Measurements from ENCODE around the gene SSB.
"Not testable (repeated sequence)": the region's sequence is repeated elsewhere in the genome, so short reads cannot be mapped to it uniquely, and the experiment has no call there.

The SSB gene

DNA sequence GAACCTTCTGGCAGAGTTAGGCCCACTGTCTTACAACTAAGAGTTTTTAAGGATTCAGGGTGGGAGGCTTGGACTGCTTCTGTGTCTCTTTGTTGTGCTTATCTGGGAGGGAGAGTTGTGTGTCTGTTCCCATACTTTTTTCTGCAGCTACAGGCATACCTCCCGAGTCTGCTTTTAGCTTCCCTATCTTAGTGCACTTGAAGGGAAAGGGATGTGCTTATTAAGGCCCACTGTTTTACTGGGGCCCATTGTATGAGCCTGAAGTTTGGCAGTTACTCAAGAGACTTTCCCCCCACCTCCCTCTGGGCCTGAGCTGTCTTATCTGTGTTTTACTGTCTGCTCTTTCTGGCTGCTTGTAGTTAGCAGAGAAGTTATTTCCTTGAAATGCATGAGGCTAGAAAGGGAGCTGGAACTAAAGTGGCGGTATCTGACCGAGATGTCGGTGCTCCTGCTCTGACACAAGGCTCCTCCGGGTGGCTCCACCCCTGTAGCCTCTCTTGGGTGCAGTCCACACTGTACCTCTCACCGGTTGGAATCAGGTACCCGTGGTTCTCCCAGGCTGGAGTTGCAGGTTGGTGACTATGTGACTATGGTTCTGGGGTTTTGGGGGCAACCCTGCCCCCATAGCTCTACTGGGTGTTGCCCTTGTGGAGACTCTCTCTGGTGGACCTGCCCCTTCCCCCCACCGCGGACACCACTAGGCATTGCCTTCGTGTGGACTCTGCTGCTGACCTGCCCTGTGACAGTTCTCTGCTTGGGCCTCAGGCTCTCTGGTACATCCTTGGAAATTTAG lies 41.5 kb downstream of the SSB start:
- WGBS (ENCODE audit: extremely low coverage, insufficient coverage, insufficient read length), result no CpG with 5 or more reads among the region's 10 CpGs
- H3K9ac ChIP-seq (ENCODE audit: low read length), result no peak overlapping the region
- H2BK5ac ChIP-seq (ENCODE audit: low read depth, low read length, poor library complexity), result no peak overlapping the region
- no peak overlapping the region for H2BK12ac ChIP-seq (ENCODE audit: low read length)
- H2BK120ac ChIP-seq (ENCODE audit: insufficient read depth, low read length, poor library complexity), result no peak overlapping the region
- no peaks in the 10 kb centered on the region for H3K9me3 ChIP-seq (ENCODE audit: insufficient read depth, low read depth, low read length)
- no peak overlapping the region for H4K91ac ChIP-seq (ENCODE audit: low read depth, low read length)
- H2AK5ac ChIP-seq (ENCODE audit: low read length), result no peak overlapping the region
- H3K79me1 ChIP-seq (ENCODE audit: low read length), result no peaks in the 10 kb centered on the region
- H3K4me3 ChIP-seq (ENCODE audit: low read depth, low read length), result no peak overlapping the region
- no peaks in the 10 kb centered on the region for H3K27me3 ChIP-seq (ENCODE audit: insufficient read depth, low read length)
- no peaks in the 10 kb centered on the region for H3K79me2 ChIP-seq (ENCODE audit: control insufficient read depth, insufficient read depth, low read length, poor library complexity)
- no peak overlapping the region for H3K14ac ChIP-seq (ENCODE audit: low read length)
- H4K8ac ChIP-seq (ENCODE audit: low read depth, low read length), result no peak overlapping the region
- no peak overlapping the region for H3K18ac ChIP-seq (ENCODE audit: low read length)
- H3K36me3 ChIP-seq (ENCODE audit: control insufficient read depth in 1 of 2, insufficient read depth in 2 of 2, low read length in 2 of 2), result peaks cover 0 to 2% of the 10 kb centered on the region in 2 experiments
- no peak overlapping the region for H3K27ac ChIP-seq (ENCODE audit: low read depth, low read length)
- peaks cover 0 to 2% of the 10 kb centered on the region in 2 experiments for H3K4me1 ChIP-seq (ENCODE audit: control insufficient read depth in 1 of 2, insufficient read depth in 2 of 2, low read length in 2 of 2)
- H3K4me2 ChIP-seq (ENCODE audit: low read length), result no peak overlapping the region
- no peak overlapping the region for H2AFZ ChIP-seq (ENCODE audit: insufficient read depth, low read length, poor library complexity)
- DNase-seq, result no peak
- no peak overlapping the region for H3K4ac ChIP-seq (ENCODE audit: low read depth, low read length)
- no peak overlapping the region for H3K23ac ChIP-seq (ENCODE audit: low read length)
- no peak overlapping the region for H4K12ac ChIP-seq (ENCODE audit: low read depth, low read length)

DNA sequence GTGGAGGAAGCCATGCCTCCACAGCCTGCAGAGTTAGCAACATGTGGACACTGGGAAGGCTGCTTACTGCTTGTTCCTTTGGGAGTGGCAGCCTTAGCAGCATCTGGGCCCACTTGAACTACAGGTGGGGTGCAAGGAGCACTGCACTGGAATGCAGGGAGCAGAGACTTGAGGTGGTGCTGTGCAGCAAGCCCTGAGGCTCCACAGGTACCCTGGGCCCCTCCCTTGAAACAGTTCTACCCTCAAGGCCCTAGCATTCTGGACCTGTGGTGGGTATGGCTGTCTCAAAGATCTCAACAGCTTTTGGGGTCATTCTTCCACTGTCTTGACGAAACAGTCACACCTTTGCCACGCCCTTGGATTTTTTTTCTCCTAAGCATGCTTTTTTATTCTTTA lies 42.1 kb downstream of the SSB start:
- DNase-seq, result no peak
- WGBS (ENCODE audit: extremely low coverage, insufficient coverage, insufficient read length), result no CpG with 5 or more reads among the region's 2 CpGs
- Histone ChIP-seq H3K9ac (ENCODE audit: low read length) (no peak overlapping the region), H4K12ac (ENCODE audit: low read depth, low read length) (no peak overlapping the region), H3K9me3 (ENCODE audit: insufficient read depth, low read depth, low read length) (no peaks in the 10 kb centered on the region), H3K79me2 (ENCODE audit: control insufficient read depth, insufficient read depth, low read length, poor library complexity) (no peaks in the 10 kb centered on the region), H2AK5ac (ENCODE audit: low read length) (no peak overlapping the region), H3K4me1 (ENCODE audit: control insufficient read depth in 1 of 2, insufficient read depth in 2 of 2, low read length in 2 of 2) (peaks cover 0 to 2% of the 10 kb centered on the region in 2 experiments), H3K18ac (ENCODE audit: low read length) (no peak overlapping the region), H3K36me3 (ENCODE audit: control insufficient read depth in 1 of 2, insufficient read depth in 2 of 2, low read length in 2 of 2) (peaks cover 0 to 2% of the 10 kb centered on the region in 2 experiments), H3K27ac (ENCODE audit: low read depth, low read length) (no peak overlapping the region), H3K14ac (ENCODE audit: low read length) (no peak overlapping the region), H2BK120ac (ENCODE audit: insufficient read depth, low read length, poor library complexity) (no peak overlapping the region), H3K4me2 (ENCODE audit: low read length) (no peak overlapping the region), H4K8ac (ENCODE audit: low read depth, low read length) (no peak overlapping the region), H3K79me1 (ENCODE audit: low read length) (no peaks in the 10 kb centered on the region), H3K4ac (ENCODE audit: low read depth, low read length) (no peak overlapping the region), H4K91ac (ENCODE audit: low read depth, low read length) (no peak overlapping the region), H3K27me3 (ENCODE audit: insufficient read depth, low read length) (no peaks in the 10 kb centered on the region), H2BK5ac (ENCODE audit: low read depth, low read length, poor library complexity) (no peak overlapping the region), H3K23ac (ENCODE audit: low read length) (no peak overlapping the region), H2BK12ac (ENCODE audit: low read length) (no peak overlapping the region), H2AFZ (ENCODE audit: insufficient read depth, low read length, poor library complexity) (no peak overlapping the region), H3K4me3 (ENCODE audit: low read depth, low read length) (no peak overlapping the region)

DNA sequence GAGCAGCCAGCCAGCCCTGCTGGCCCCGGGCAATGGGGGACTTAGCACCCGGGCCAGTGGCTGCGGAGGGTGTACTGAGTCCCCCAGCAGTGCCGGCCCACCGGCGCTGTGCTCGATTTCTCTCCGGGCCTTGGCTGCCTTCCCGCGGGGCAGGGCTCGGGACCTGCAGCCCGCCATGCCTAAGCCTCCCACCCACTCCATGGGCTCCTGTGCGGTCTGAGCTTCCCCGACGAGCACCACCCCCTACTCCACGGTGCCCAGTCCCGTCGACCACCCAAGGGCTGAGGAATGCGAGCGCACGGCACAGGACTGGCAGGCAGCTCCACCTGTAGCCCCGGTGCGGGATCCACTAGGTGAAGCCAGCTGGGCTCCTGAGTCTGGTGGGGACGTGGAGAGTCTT lies 43.0 kb downstream of the SSB start:
- H4K12ac ChIP-seq (ENCODE audit: low read depth, low read length); H3K79me2 ChIP-seq (ENCODE audit: control insufficient read depth, insufficient read depth, low read length, poor library complexity); H3K27ac ChIP-seq (ENCODE audit: low read depth, low read length); H3K4me2 ChIP-seq (ENCODE audit: low read length); H2BK5ac ChIP-seq (ENCODE audit: low read depth, low read length, poor library complexity); H4K8ac ChIP-seq (ENCODE audit: low read depth, low read length); H3K18ac ChIP-seq (ENCODE audit: low read length); H3K9me3 ChIP-seq (ENCODE audit: insufficient read depth, low read depth, low read length); H2AFZ ChIP-seq (ENCODE audit: insufficient read depth, low read length, poor library complexity); H2BK12ac ChIP-seq (ENCODE audit: low read length); H3K36me3 ChIP-seq (ENCODE audit: control insufficient read depth in 1 of 2, insufficient read depth in 2 of 2, low read length in 2 of 2); H3K4me1 ChIP-seq (ENCODE audit: control insufficient read depth in 1 of 2, insufficient read depth in 2 of 2, low read length in 2 of 2); DNase-seq; H3K23ac ChIP-seq (ENCODE audit: low read length); H3K4ac ChIP-seq (ENCODE audit: low read depth, low read length); H2BK120ac ChIP-seq (ENCODE audit: insufficient read depth, low read length, poor library complexity); H2AK5ac ChIP-seq (ENCODE audit: low read length); H3K4me3 ChIP-seq (ENCODE audit: low read depth, low read length); H3K27me3 ChIP-seq (ENCODE audit: insufficient read depth, low read length); H4K91ac ChIP-seq (ENCODE audit: low read depth, low read length); H3K9ac ChIP-seq (ENCODE audit: low read length); H3K14ac ChIP-seq (ENCODE audit: low read length); H3K79me1 ChIP-seq (ENCODE audit: low read length): not testable (repeated sequence)
- WGBS (ENCODE audit: extremely low coverage, insufficient coverage, insufficient read length), result no CpG with 5 or more reads among the region's 24 CpGs

DNA sequence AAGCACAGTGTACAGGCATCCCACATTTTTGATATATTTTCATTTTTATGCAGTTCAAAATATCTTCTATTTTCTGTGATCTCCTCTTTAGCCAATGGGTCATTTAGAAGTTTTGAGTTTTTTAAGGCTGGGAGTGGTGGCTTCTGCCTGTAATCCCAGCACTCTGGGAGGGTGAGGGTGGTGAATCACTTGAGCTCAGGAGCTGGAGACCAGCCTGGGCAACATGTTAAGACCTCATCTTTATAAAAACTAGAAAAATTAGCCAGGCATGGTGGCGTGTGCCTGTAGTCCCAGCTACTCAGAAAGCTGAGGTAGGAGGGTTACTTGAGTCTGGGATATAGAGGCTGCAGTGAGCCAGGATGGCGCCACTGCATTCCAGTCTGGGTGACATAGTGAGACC lies 46.3 kb downstream of the SSB start:
- H3K4me3 ChIP-seq (ENCODE audit: low read depth, low read length), result no peak overlapping the region
- no peak overlapping the region for H3K4ac ChIP-seq (ENCODE audit: low read depth, low read length)
- no peak overlapping the region for H2BK5ac ChIP-seq (ENCODE audit: low read depth, low read length, poor library complexity)
- no peak overlapping the region for H2BK120ac ChIP-seq (ENCODE audit: insufficient read depth, low read length, poor library complexity)
- peaks cover 0 to 2% of the 10 kb centered on the region in 2 experiments for H3K4me1 ChIP-seq (ENCODE audit: control insufficient read depth in 1 of 2, insufficient read depth in 2 of 2, low read length in 2 of 2)
- H4K12ac ChIP-seq (ENCODE audit: low read depth, low read length), result no peak overlapping the region
- no peak overlapping the region for H2BK12ac ChIP-seq (ENCODE audit: low read length)
- no peak overlapping the region for H3K4me2 ChIP-seq (ENCODE audit: low read length)
- H3K9ac ChIP-seq (ENCODE audit: low read length), result no peak overlapping the region
- no peak overlapping the region for H2AFZ ChIP-seq (ENCODE audit: insufficient read depth, low read length, poor library complexity)
- H3K27me3 ChIP-seq (ENCODE audit: insufficient read depth, low read length), result no peaks in the 10 kb centered on the region
- H3K27ac ChIP-seq (ENCODE audit: low read depth, low read length), result no peak overlapping the region
- no peak overlapping the region for H4K91ac ChIP-seq (ENCODE audit: low read depth, low read length)
- peaks cover 0 to 2% of the 10 kb centered on the region in 2 experiments for H3K36me3 ChIP-seq (ENCODE audit: control insufficient read depth in 1 of 2, insufficient read depth in 2 of 2, low read length in 2 of 2)
- H3K14ac ChIP-seq (ENCODE audit: low read length), result no peak overlapping the region
- no peak overlapping the region for H3K18ac ChIP-seq (ENCODE audit: low read length)
- DNase-seq, result no peak
- H3K23ac ChIP-seq (ENCODE audit: low read length), result no peak overlapping the region
- H3K79me1 ChIP-seq (ENCODE audit: low read length), result no peaks in the 10 kb centered on the region
- H2AK5ac ChIP-seq (ENCODE audit: low read length), result no peak overlapping the region
- no CpG with 5 or more reads among the region's 2 CpGs for WGBS (ENCODE audit: extremely low coverage, insufficient coverage, insufficient read length)
- no peaks in the 10 kb centered on the region for H3K79me2 ChIP-seq (ENCODE audit: control insufficient read depth, insufficient read depth, low read length, poor library complexity)
- H3K9me3 ChIP-seq (ENCODE audit: insufficient read depth, low read depth, low read length), result no peaks in the 10 kb centered on the region
- no peak overlapping the region for H4K8ac ChIP-seq (ENCODE audit: low read depth, low read length)

Data from trophoblast cell (in vitro differentiated cells and primary cell).